Hematopoietic multipotent progenitor cell treated with erythropoietin and hydrocortisone succinate and interleukin-3 and kit ligand, for 4 days (in vitro differentiated cells): Measurements from ENCODE around the gene MAT1A.
"Not testable (repeated sequence)": the region's sequence is repeated elsewhere in the genome, so short reads cannot be mapped to it uniquely, and the experiment has no call there.

Source experiments
- DNase-seq: peaks from one replicate; pipeline ENCODE4 v3.0.0-alpha.2; 2015

Gene MAT1A

DNA sequence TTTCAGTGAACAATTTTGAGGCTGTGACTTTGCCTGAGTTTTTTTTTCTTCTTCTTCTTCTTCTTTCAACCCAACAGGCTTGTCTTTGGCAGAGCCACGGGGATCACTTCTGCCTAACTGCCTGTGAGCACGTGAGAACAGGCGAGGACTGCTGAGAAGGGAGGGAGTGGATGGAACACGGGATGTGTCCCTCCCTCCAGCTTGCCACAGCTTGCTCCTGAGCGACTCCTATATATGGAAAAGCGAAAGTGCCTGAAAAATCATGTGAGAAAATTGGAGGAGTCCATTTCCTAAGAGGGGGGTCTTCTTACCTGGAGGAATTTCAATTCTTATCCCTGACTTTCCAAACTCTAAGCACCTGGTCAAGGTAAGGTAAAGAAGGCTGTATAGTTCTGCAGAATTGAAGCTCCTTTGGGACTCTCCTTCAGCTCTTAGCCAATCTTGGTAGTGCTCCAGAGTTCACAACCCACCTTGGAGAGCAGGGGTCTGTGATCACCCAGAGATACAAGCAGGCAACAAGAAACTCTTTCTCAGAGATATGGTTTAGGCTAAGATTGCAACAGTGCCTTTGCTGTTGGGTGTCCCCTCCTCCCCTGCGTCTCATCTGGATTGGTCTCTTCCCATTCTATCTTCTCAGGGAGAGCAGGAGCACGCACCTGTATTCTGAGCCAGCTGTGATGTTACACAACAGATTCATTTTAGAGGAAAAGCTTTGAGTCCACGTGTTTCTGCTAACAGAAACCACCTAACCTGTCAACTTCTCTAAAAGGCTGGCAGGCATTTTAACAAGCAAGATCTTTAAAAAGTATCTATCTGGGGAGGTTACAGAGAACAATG, at the start of gene MAT1A:
Gene MAT1A, minus strand, starts transcription at position 208 of the 837 bp plus-strand sequence. CDS start 235 bp downstream, outside the sequence.
- no peak for DNase-seq

GRCh38 chr10:80333983-80334382, 44.5 kb upstream of the MAT1A start:
- DNase-seq, result no peak

GRCh38 chr10:80324891-80325364, 35.5 kb upstream of the MAT1A start:
- DNase-seq, result no peak

DNA sequence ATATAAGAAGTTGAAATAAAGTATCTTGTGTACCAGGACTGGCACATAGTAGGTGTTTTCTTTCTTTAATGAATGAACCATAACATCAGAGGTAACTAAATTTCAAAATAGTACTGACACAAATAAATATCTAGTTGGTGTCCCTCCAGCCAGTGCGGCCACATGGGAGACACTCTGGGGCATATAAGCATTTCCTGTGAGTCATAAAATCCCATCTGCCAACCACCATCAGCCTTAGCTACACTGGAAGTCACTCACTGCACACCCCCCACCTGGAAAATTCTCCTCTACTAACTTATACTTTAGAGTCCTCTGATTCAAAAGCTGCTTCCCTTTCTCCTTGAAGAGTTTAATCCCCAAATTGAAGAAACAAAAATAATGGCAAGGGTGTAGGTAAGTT, 34.6 kb upstream of the MAT1A start:
- DNase-seq, result peak; percentile 25

DNA sequence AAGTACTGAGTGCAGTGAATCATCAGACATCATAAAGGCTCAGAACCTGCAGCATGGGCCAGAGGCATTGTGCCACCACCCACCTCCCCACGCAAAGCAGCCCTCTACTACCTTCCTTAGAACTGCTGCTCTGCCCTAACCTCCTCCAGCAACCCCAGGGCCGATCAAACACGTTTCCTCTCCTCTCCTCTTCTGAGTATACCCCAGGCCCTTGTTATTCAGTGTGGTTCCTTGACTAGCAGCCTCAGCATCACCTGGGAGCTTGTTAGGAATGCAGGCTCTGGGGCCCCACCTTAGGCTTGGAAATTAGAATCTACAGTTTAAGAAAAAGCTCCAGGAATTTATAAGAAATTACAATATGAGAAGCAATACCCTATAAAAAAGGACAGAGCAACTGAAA, 33.9 kb upstream of the MAT1A start:
- no peak for DNase-seq

GRCh38 chr10:80322711-80323110, 33.3 kb upstream of the MAT1A start:
- DNase-seq, result no peak

DNA sequence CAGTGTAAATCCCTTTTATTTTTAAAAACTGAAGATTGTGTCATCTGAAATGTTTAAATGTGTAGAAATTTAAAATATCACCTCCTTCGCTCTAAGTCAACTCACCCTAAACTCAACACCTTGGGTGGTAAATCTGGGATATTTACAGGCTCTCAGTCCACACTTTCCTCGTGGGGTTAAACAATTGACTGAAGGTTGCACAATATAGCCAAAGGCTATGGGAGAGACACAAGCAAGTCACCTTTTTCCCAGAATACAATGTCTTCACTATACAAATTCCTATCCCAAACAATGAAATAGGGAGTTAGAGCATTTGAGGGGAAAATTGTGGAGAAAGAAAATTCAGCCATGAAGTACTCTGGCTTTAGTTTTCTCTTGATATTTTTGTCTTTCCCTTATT, 32.7 kb upstream of the MAT1A start:
- no peak for DNase-seq

DNA sequence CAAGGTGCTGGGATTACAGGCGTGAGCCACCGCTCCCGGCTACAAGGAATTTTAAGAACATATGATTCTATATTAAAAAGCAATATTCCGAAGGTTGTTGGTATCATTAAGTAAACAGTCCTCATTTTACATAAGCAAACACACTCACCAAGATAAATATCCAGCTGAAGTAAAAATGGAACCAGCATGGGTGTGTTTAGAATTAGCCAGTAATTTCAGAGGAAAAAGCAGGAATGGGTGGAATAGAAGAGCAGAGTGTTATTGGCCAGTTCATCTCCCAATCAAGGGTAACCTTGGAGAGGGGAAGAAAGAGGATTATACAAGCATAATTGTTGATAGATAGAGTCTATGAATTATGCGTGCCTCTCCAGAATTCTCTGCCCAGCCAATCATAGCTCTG, 31.7 kb upstream of the MAT1A start:
- DNase-seq, result no peak

DNA sequence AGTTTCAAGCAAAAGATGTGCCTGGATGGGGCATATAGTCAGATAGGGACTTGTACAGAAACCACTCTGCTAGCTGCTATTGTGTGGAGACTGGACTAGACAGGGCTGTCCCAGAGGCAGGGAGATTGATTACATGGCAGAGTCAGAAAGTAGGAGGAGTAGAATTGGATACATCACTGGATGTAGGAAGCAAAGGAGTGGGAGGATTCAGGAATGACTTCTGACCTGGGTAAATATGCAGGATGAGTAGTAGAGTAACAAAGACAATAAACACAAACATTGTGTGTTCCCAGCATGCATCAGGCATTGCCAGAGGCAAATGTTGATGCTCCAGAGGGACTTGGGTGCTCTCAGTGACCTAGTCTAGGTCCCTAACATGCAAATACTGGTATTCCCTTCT, 30.9 kb upstream of the MAT1A start:
- DNase-seq, result no peak

GRCh38 chr10:80319725-80320290, 30.4 kb upstream of the MAT1A start:
- DNase-seq, result no peak

DNA sequence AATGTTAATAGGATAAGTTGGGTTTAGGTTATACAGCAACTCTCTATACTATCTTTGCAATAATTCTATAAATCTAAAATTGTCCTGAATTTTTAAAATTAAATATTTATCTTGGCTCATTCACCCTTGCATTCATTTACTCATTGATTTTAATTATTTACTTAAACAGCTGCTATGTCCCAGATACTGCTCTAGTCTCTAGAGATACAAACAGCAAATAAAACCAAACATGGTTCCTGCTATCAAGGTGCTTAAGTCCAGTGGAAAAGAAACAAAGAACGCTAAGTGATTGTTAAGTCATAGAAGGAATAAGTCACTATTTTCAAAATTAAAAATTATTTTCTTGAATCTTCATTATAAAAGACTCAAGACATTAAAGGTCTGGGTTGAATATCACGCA, 29.9 kb upstream of the MAT1A start:
- DNase-seq, result no peak

DNA sequence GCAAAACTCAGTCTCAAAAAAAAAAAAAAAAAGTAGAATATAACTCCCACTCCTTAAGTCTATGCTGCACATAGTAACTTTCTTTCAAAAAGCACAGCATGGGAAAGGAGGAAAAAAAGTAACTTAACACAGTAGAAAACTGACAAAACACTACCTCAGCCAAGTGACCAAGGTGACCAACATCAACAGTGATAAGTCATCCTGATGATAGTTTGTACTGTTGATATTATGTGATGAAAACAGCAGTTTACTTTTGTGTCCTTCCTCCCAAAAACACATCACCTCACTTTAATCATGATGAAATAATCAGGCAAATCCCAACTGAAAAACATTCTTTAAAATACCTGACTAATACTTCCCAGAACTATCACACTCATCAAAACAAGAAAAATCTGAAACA, 29.3 kb upstream of the MAT1A start:
- DNase-seq, result no peak

- no peak for DNase-seq
Observed at GRCh38 chr10:80315391-80315790, 25.9 kb upstream of the MAT1A start.

- peak; percentile 8 for DNase-seq
Observed at GRCh38 chr10:80313523-80313922, 24.1 kb upstream of the MAT1A start.

DNA sequence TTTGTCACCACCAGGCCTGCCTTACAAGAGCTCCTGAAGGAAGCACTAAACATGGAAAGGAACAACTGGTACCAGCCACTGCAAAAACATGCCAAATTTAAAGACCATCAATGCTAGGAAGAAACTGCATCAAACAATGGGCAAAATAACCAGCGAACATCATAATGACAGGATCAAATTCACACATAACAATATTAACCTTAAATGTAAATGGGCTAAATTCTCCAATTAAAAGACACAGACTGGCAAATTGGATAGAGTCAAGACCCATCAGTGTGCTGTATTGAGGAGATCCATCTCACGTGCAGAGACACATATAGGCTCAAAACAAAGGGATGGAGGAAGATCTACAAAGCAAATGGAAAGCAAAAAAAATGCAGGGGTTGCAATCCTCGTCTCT, 16.5 kb upstream of the MAT1A start:
- not testable (repeated sequence) for DNase-seq

- DNase-seq, result no peak
Observed at GRCh38 chr10:80296942-80297341, 7.5 kb upstream of the MAT1A start.

GRCh38 chr10:80292607-80293239, 3.3 kb upstream of the MAT1A start:
- DNase-seq, result no peak

DNA sequence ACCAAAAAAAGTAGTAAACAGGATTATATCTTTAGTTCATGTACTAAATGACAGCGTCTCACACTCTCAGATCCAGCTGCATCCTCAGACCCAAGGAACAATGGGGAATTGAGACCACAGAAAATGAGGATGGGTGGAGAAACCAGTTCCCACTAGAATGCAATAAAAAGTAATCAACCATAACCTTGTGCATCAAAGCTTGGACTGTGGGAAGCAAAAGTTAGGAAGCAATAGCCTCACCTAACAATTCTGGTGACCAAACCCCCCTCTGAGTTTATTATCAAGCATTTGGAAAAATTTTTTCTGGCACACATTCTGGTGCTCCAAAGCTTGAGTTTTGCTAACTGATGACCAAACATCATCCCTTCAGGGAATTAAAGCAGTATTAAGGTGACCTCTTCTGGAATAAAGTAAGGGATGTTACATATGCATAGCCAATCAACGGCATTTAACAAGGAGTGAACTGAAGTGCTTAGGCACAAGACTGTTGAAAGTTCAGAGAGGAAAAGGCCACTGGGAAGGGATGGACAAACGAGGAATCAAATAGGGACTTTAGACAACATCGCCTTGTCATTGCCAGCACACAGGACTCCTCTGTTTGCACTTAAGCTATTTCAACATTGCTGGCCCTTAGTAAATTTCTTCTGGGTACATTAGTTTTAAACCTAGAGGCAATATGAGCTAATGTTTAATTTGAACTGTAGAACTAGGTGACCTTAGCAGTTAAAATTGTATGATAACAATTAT, 1.2 kb upstream of the MAT1A start:
- no peak for DNase-seq

DNA sequence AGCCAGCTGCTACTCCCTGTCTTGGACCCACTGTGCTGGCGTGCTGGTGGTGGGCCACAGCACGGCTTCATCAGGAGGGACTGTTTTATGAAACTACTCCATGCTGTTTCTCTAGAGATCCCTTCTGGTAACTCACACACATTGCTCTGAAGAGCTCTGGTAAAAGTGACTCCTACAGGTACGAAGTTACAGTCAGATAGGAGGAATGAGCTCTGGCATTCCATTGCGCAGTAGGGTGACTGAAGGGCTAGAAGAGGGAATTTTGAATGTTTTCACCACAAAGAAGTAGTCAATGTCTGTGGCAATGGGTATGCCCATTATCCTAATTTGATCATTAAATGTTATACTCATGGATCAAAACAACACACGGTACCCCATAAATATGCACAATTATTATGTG, 609 bp downstream of the MAT1A start:
- no peak for DNase-seq

- no peak for DNase-seq
Observed at GRCh38 chr10:80284522-80284921, 4.9 kb downstream of the MAT1A start.

DNA sequence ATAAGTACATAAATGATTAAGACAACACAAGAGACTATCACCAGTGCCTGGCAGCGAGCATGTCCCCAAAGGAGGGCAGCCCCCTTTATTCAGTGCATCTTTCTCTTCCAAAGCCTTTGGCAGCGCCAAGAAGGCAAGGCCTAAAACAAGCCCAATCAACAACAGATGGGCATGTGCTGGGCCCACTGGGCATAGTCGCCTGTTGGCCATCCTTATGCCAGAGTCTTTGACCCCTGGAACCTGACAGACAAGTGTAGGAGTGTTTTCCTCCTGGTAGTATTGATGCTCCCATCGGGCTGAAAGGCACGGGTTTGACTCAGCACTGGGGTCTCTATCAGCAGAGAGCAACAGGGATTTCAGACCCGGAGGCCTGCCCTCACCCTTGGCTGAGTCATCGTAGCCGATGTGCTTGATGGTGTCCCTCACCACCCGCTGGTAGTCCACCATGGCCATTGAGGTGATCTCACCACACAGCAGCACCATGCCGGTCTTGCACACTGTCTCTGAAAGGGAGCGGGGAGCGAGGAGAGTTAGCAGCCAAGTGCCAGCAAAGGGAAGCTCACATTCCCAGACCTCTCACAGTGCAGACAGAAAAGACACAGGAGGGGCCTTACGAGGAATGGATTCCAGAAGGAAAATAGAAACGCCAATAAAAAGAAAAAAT, 5.8 kb downstream of the MAT1A start:
- no peak for DNase-seq

DNA sequence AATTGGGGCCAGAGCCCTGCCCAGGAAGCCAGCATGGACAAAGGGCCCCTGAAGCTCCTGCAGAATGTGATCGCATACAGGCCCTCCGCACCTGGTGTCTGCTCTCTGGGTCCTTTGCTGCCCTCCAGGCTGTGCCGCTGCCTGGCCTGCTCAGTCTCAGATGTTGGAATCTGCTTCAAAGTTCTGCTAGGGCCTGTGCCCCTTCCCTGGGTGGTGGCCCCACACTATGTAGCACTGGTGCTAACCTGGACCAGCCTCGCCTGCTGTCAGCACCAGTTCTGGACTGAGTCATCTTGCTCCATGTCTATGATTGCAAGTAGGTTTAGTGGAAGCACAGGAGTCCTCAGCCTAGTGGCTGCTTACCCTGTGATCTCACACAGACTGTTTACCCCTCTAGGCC, 6.3 kb downstream of the MAT1A start:
- no peak for DNase-seq
